Neural crest cell (in vitro differentiated cells): ENCODE results near the gene LCN15. TPM values are rescaled to one million over a fixed set of nuclear protein-coding genes. Genes with fewer than 3 reads are reported as not detected.

Experiments
- DNase-seq: peaks from one replicate; pipeline ENCODE4 v3.0.0; 2021; ENCODE audit warnings: low read depth, mixed read lengths, low spot score
- H3K27ac Mint-ChIP-seq: one replicate; pipeline ENCODE4 v1.8.0; 2021; ENCODE audit warnings: mild to moderate bottlenecking, mixed read lengths; ENCODE audit not compliant: unreplicated experiment
- H3K27me3 Mint-ChIP-seq: 2 replicates; pipeline ENCODE4 v1.8.0; 2021; ENCODE audit warnings: low read depth, mild to moderate bottlenecking, mixed read lengths
- H3K36me3 Mint-ChIP-seq: 2 replicates; pipeline ENCODE4 v1.8.0; 2021; ENCODE audit warnings: low read depth, mild to moderate bottlenecking, mixed read lengths
- H3K4me1 Mint-ChIP-seq: 2 replicates; pipeline ENCODE4 v1.8.0; 2021; ENCODE audit warnings: mixed read lengths
- H3K4me3 Mint-ChIP-seq: one replicate; pipeline ENCODE4 v1.8.0; 2021; ENCODE audit warnings: mild to moderate bottlenecking, mixed read lengths
- H3K9me3 Mint-ChIP-seq: 2 replicates; pipeline ENCODE4 v1.8.0; 2021; ENCODE audit warnings: mixed read lengths
- total RNA-seq: library from RNA; stranded (reverse); gene quantifications from 2 replicates; pipeline ENCODE4 v1.2.1, GENCODE V29; 2021
- TF ChIP-seq, protein P1 (sequence below): fragments of 200-600 bp; sonication (generic); conservative IDR thresholded peaks from 2 replicates; pipeline ENCODE4 v1.5.0; 2021; ENCODE audit warnings: antibody characterized with exemption, mild to moderate bottlenecking

Gene LCN15
- total RNA-seq, 1 donor from 2014 or later, result not detected

DNA sequence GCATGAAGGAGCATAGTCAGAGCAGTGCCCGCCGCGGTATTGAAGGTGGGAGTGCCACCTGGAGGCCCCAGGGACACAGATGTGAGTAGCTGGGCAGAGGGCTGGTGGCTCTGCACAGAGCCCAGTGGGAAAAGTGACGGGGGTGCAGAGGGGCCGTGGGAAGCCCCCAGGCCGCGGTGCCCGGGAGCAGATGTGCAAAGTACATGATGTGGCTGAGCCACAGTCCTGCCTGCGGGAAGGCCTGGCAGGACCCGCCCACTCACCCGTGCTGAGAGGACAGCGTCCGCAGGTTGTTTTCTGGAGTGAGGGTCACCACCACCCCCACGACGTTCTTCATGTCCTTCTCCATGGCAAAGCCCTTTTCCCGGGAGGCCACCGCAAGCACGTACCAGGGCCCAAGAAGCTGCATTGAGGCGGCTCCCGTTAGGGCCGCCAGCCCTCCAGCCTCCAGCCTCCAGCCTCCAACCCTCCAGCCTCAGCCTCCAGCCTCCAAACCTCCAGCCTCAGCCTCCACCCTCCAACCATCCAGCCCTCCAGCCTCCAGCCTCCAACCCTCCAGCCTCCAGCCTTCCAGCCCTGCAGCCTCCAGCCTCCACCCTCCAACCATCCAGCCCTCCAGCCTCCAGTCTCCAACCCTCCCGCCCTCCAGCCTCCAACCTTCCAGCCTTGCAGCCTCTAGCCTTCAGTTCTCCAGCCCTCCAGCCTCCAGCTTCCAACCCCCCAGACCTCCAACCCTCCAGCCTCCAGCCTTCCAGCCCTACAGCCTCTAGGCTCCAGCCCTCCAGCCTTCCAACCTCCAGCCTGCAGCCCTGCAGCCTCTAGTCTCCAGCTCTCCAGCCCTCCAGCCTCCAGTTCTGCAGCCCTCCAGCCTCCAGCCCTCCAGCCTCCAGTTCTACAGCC is 16.9 kb downstream of the LCN15 start:
- no peaks in the 10 kb centered on the region for H3K36me3 Mint-ChIP-seq
- TF ChIP-seq, protein P1, sequence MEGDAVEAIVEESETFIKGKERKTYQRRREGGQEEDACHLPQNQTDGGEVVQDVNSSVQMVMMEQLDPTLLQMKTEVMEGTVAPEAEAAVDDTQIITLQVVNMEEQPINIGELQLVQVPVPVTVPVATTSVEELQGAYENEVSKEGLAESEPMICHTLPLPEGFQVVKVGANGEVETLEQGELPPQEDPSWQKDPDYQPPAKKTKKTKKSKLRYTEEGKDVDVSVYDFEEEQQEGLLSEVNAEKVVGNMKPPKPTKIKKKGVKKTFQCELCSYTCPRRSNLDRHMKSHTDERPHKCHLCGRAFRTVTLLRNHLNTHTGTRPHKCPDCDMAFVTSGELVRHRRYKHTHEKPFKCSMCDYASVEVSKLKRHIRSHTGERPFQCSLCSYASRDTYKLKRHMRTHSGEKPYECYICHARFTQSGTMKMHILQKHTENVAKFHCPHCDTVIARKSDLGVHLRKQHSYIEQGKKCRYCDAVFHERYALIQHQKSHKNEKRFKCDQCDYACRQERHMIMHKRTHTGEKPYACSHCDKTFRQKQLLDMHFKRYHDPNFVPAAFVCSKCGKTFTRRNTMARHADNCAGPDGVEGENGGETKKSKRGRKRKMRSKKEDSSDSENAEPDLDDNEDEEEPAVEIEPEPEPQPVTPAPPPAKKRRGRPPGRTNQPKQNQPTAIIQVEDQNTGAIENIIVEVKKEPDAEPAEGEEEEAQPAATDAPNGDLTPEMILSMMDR, result no peak
- no peak for DNase-seq
- no peak overlapping the region for H3K4me3 Mint-ChIP-seq
- no peaks in the 10 kb centered on the region for H3K4me1 Mint-ChIP-seq
- peaks cover 11% of the 10 kb centered on the region for H3K27me3 Mint-ChIP-seq
- peaks cover 4% of the 10 kb centered on the region for H3K9me3 Mint-ChIP-seq
- no peak overlapping the region for H3K27ac Mint-ChIP-seq

DNA sequence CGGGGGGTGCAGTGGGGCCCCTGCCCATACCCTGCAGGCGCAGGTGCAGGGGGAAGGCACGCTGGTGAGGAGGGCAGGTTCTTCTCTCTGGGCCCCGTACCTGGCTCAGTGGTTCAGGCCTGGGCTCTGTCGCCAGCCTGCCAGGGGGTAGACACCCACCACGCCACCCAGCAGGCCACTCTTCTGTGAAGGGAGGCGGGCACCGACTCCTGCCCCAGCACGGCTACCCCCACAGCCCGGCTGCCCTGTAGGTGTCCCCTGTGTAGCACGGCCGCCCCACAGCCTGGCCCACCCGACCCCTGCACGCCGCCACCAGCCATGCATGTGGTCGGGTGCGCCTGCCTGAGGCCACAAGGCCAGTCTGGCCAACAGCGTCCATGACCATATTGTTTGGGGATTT is 17.7 kb downstream of the LCN15 start:
- no peak overlapping the region for H3K4me3 Mint-ChIP-seq
- no peaks in the 10 kb centered on the region for H3K4me1 Mint-ChIP-seq
- peaks cover 5% of the 10 kb centered on the region for H3K27me3 Mint-ChIP-seq
- TF ChIP-seq, protein P1, result no peak
- H3K27ac Mint-ChIP-seq, result no peak overlapping the region
- H3K9me3 Mint-ChIP-seq, result peaks cover under 1% of the 10 kb centered on the region
- DNase-seq, result no peak
- no peaks in the 10 kb centered on the region for H3K36me3 Mint-ChIP-seq

DNA sequence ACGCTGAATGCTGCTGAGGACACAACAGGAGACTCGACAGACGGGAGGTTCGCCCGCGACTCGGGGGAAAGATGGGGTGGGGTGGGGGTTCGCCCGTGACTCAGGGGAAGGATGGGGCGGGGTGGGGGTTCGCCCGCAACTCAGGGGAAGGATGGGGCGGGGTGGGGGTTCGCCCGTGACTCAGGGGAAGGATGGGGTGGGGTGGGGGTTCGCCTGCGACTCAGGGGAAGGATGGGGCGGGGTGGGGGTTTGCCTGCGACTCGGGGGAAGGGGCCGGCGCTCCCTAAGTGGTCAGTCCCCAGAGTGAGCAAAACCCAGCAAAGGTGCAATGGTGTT is 18.2 kb downstream of the LCN15 start:
- H3K27ac Mint-ChIP-seq, result no peak overlapping the region
- no peak overlapping the region for H3K4me3 Mint-ChIP-seq
- H3K27me3 Mint-ChIP-seq, result peaks cover 2% of the 10 kb centered on the region
- H3K4me1 Mint-ChIP-seq, result no peaks in the 10 kb centered on the region
- no peaks in the 10 kb centered on the region for H3K36me3 Mint-ChIP-seq
- TF ChIP-seq, protein P1, result no peak
- no peak for DNase-seq
- no peaks in the 10 kb centered on the region for H3K9me3 Mint-ChIP-seq

DNA sequence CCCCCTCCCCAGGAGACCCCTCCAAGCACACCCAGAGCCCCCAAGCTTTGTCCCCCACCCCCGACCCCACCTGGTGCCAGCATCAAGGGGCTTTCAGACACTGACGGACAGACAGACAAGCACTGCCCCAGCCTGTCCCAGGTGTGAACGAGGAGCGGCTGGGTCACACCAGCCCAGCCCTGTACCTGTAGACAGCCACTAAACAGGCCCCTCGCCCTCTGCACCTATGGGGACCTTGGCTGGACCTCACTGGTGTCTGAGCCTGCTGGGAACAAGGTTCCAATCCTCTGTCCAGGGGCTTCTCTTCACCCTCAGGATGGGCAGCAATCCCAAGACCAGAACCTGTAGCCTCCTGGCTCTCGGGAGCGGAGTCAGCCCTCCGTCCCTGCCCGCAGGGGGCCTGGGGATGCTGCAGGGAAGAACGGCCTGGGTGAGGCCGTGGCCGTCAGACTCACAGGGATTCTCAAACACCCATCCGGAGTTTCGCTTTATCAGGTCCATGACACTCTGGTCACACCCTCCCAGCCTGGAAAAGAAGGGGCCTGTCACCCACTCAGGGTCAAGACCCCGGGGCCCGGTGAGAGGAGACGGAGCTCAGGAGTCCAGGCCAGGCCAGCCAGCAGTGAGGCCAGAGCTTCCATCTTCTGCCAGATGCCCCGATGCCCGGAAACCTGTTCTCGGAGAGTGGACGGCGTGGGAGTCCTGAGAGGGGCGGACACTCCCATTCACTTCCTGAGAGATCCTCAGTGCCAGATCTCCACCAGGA is 18.7 kb downstream of the LCN15 start:
- H3K4me1 Mint-ChIP-seq, result no peaks in the 10 kb centered on the region
- H3K27ac Mint-ChIP-seq, result no peak overlapping the region
- peaks cover under 1% of the 10 kb centered on the region for H3K27me3 Mint-ChIP-seq
- H3K9me3 Mint-ChIP-seq, result no peaks in the 10 kb centered on the region
- DNase-seq, result no peak
- TF ChIP-seq, protein P1, result no peak
- H3K4me3 Mint-ChIP-seq, result no peak overlapping the region
- no peaks in the 10 kb centered on the region for H3K36me3 Mint-ChIP-seq

DNA sequence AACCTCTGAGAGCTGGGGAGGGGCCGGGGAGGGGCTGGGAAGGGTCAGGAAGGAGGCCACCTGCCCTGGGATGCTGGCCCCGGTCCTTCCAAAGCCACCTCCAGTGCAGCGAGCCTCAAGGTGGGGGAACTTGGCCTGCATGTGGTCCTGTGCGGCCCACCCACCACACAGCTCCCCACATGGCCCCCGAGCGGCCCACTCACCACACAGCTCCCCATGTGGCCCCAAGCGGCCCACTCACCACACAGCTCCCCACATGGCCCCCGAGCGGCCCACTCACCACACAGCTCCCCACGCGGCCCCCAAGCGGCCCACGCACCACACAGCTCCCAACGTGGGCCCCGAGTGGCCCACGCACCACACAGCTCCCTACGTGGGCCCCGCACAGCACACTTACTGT is 19.5 kb downstream of the LCN15 start:
- Mint-ChIP-seq H3K27ac (no peak overlapping the region), H3K36me3 (no peaks in the 10 kb centered on the region), H3K27me3 (no peaks in the 10 kb centered on the region), H3K9me3 (no peaks in the 10 kb centered on the region), H3K4me1 (no peaks in the 10 kb centered on the region), H3K4me3 (no peak overlapping the region)
- TF ChIP-seq, protein P1, result no peak
- DNase-seq, result no peak
